MCF 10A (cell line): ENCODE measurements around the gene CGB7. TPM values are rescaled to one million over a fixed set of nuclear protein-coding genes. Genes with fewer than 3 reads are reported as not detected.
A peak's percentile ranks its signal among the peaks of the same experiment; 100 is the strongest.

Experiments used
- BruUV-seq: library from RNA; stranded (reverse); fragments of 400-500 nt; replicated peaks from 2 replicates; lab custom pipeline; 2021; lab: Mats Ljungman, UMichigan
- CTCF ChIA-PET: fragments of 300-600 bp; sonication (Branson Sonifier 250); formaldehyde crosslinking; extraction: SDS; loops from one replicate; lab custom pipeline; 2021; ENCODE audit warnings: antibody characterized with exemption, inconsistent platforms; lab: Yijun Ruan, JAX
- POLR2A ChIA-PET: fragments of 300-600, 350-650 bp; sonication (Branson Sonifier 250); formaldehyde crosslinking; extraction: SDS; loops from one replicate; lab custom pipeline; 2020; ENCODE audit warnings: antibody characterized with exemption, inconsistent platforms; lab: Yijun Ruan, JAX
- DNase-seq: peaks from one replicate; pipeline ENCODE4 v3.0.0-alpha.2; 2018; ENCODE audit not compliant: unreplicated experiment
- H3K27ac Mint-ChIP-seq: one replicate; pipeline ENCODE4 v1.8.0; 2022; ENCODE audit warnings: mild to moderate bottlenecking, low read depth, mixed read lengths; ENCODE audit not compliant: unreplicated experiment
- H3K27me3 Mint-ChIP-seq: one replicate; pipeline ENCODE4 v1.8.0; 2022; ENCODE audit warnings: mixed read lengths; ENCODE audit not compliant: insufficient read depth, unreplicated experiment
- H3K36me3 Mint-ChIP-seq: one replicate; pipeline ENCODE4 v1.8.0; 2022; ENCODE audit warnings: mild to moderate bottlenecking, moderate library complexity, mixed read lengths; ENCODE audit not compliant: insufficient read depth, unreplicated experiment
- H3K4me1 Mint-ChIP-seq: one replicate; pipeline ENCODE4 v1.8.0; 2022; ENCODE audit warnings: mixed read lengths; ENCODE audit not compliant: insufficient read depth, unreplicated experiment
- H3K4me3 Mint-ChIP-seq: one replicate; pipeline ENCODE4 v1.8.0; 2022; ENCODE audit warnings: mild to moderate bottlenecking, moderate library complexity, mixed read lengths; ENCODE audit not compliant: unreplicated experiment
- H3K9me3 Mint-ChIP-seq: one replicate; pipeline ENCODE4 v1.8.0; 2022; ENCODE audit warnings: mixed read lengths; ENCODE audit not compliant: unreplicated experiment
- intact Hi-C: fragments of 100-400 bp; cut with micrococcal nuclease; formaldehyde crosslinking; loops from 2 replicates; pipeline ENCODE4 v1.14.1; 2022
- total RNA-seq: library from RNA; stranded (reverse); gene quantifications from 2 replicates; pipeline ENCODE4 v1.2.3, GENCODE V29; 2022
- TF ChIP-seq, protein P1 (sequence below): fragments of 200-600 bp; IDR thresholded peaks from one replicate; pipeline ENCODE4 v1.8.0; 2022; ENCODE audit warnings: antibody characterized with exemption, mild to moderate bottlenecking; ENCODE audit not compliant: unreplicated experiment

The CGB7 gene
- total RNA-seq, 1 experiment from 2014 or later = 2.5 TPM

DNA sequence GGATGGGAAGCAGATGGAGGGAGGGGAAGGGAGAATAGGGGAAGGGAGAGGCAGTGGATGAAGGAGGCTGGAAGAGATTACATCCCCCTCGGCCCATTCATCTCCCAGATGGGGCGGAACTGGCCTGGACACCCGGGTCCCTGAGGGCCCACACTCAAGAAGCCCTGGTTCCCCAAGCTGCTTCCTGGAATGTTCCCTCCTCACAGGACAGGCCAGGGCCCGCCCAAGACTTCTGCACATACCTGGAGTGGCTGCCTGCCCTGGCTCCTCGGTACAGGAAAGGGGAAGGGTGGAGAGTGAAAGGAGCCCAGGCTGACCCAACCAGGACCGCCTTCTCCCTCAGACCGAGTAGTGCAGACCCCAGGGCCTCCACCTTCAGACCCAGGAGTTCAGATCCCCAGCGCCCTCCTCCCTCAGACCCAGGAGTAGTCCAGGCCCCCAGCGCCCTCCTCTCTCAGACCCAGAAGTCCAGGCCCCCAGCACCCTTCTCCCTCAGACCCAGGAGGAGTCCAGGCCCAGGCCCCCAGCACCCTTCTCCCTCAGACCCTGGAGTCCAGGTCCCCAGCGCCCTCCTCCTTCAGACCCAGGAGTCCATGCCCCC, 6.6 kb upstream of the CGB7 start:
- intact Hi-C loops = no loop called here
- BruUV-seq = no TSS peak
- TF ChIP-seq, protein P1, sequence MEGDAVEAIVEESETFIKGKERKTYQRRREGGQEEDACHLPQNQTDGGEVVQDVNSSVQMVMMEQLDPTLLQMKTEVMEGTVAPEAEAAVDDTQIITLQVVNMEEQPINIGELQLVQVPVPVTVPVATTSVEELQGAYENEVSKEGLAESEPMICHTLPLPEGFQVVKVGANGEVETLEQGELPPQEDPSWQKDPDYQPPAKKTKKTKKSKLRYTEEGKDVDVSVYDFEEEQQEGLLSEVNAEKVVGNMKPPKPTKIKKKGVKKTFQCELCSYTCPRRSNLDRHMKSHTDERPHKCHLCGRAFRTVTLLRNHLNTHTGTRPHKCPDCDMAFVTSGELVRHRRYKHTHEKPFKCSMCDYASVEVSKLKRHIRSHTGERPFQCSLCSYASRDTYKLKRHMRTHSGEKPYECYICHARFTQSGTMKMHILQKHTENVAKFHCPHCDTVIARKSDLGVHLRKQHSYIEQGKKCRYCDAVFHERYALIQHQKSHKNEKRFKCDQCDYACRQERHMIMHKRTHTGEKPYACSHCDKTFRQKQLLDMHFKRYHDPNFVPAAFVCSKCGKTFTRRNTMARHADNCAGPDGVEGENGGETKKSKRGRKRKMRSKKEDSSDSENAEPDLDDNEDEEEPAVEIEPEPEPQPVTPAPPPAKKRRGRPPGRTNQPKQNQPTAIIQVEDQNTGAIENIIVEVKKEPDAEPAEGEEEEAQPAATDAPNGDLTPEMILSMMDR = no peak
- POLR2A ChIA-PET = interaction anchor here (0.5 to 1.8 kb wide), 6 partner anchors 22 to 190 kb away, joined by 3 to 8 read pairs (median 4); partner anchors contain the start of genes GYS1 and RUVBL2
- Mint-ChIP-seq H3K9me3 (no peaks in the 10 kb centered on the region), H3K4me1 (peaks cover 8% of the 10 kb centered on the region), H3K36me3 (peaks cover 11% of the 10 kb centered on the region), H3K4me3 (peak overlapping the region; percentile 79), H3K27ac (peak overlapping the region; percentile 79), H3K27me3 (peaks cover 24% of the 10 kb centered on the region)
- CTCF ChIA-PET = interaction anchor here (0.6 to 1.6 kb wide), 3 partner anchors 50 to 99 kb away, joined by 3 to 8 read pairs (median 3); no protein-coding TSS in a partner anchor
- DNase-seq = peak; percentile 50

DNA sequence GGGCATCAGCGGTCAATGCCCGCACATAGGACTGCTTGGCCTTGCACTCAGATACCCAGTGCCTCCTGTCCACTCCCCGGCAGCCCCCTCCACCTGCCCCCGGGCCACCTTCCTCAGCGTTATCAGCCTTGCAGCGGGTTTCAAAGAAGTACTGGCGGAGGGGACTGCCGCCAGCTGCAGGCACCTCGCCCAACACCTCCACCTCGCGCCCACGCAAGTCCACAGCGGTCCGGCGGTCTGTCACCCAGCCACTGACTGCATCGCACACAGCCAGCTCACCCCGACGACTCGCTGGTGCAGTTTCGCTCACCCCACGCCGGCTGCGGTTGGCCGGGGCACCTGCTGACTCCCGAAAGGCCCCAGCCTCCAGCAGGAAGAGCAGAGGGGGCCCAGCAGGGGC, 3.9 kb upstream of the CGB7 start:
- TF ChIP-seq, protein P1 = no peak
- H3K36me3 Mint-ChIP-seq = peaks cover 11% of the 10 kb centered on the region
- DNase-seq = no peak
- intact Hi-C loops = no loop called here
- no peaks in the 10 kb centered on the region for H3K9me3 Mint-ChIP-seq
- POLR2A ChIA-PET = no interaction called here
- peaks cover 16% of the 10 kb centered on the region for H3K4me1 Mint-ChIP-seq
- peaks cover 14% of the 10 kb centered on the region for H3K27me3 Mint-ChIP-seq
- BruUV-seq = no TSS peak
- H3K27ac Mint-ChIP-seq = no peak overlapping the region
- H3K4me3 Mint-ChIP-seq = no peak overlapping the region
- CTCF ChIA-PET = no interaction called here

DNA sequence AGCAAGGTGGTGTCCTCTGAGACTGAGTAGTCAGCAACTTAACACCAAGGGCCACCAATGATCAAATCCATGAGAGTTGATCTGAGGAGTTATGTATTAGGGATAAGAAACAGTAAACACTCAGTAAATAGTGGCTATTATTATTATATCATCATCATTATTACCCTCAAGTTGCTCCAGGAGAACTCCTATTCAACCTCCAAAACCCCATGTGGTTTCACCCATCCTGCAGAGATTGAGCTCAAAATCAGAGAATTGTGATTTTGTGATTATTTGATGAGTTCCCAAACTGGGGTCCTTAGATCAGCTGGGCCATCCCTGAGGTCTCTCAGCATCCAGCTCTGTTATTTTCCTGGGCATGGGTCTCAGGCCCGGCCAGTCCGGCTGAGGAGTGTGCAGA, 3.5 kb upstream of the CGB7 start:
- no TSS peak for BruUV-seq
- Mint-ChIP-seq H3K9me3 (no peaks in the 10 kb centered on the region), H3K36me3 (peaks cover 11% of the 10 kb centered on the region), H3K4me3 (no peak overlapping the region), H3K4me1 (peaks cover 17% of the 10 kb centered on the region), H3K27me3 (peaks cover 10% of the 10 kb centered on the region), H3K27ac (no peak overlapping the region)
- CTCF ChIA-PET = no interaction called here
- TF ChIP-seq, protein P1 = no peak
- no peak for DNase-seq
- intact Hi-C loops = no loop called here
- POLR2A ChIA-PET = interaction anchor here (0.8 kb wide), 1 partner anchor 96 kb away, joined by 3 read pairs; the partner anchor contains the start of gene FTL

DNA sequence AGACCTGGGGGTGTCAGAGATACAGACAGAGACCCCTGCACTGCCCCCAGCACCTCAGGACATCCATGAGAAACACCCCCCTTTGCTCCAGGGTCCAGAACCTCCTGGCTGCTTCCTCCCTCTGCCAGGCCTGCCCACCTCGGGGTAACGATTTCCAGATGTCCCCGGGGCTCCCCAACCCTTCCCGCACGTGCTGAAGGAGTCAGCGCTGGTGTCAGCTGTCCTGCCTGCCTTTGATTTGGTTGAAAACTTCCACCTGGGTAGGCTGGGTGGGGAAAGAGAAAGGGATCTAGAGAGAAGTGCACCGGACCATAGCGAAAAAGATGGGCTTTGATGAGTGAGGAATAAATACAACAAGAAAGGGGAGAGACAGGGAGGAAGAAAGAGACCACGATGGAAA, 1.5 kb upstream of the CGB7 start:
- Mint-ChIP-seq H3K4me3 (no peak overlapping the region), H3K4me1 (peaks cover 17% of the 10 kb centered on the region), H3K36me3 (peaks cover 4% of the 10 kb centered on the region), H3K27me3 (no peaks in the 10 kb centered on the region), H3K9me3 (no peaks in the 10 kb centered on the region), H3K27ac (no peak overlapping the region)
- TF ChIP-seq, protein P1 = no peak
- CTCF ChIA-PET = interaction anchor here (0.6 to 1.2 kb wide), 3 partner anchors 16 to 91 kb away, joined by 4 to 5 read pairs (median 4); no protein-coding TSS in a partner anchor
- intact Hi-C loops = no loop called here
- no TSS peak for BruUV-seq
- POLR2A ChIA-PET = interaction anchor here (0.6 kb wide), 1 partner anchor 439 kb away, joined by 3 read pairs; no protein-coding TSS in a partner anchor
- no peak for DNase-seq
